NB4 (cell line): ENCODE measurements around the gene KIAA1958.
A peak's percentile ranks its signal among the peaks of the same experiment; 100 is the strongest.
"Not testable (repeated sequence)": the region's sequence is repeated elsewhere in the genome, so short reads cannot be mapped to it uniquely, and the experiment has no call there.

ENCODE experiments used
- DNase-seq: peaks from one replicate; pipeline ENCODE4 v3.0.0; 2010; ENCODE audit warnings: low read depth
- H3K4me3 ChIP-seq: one replicate; pipeline ENCODE4 v1.5.1; 2011; ENCODE audit warnings: mild to moderate bottlenecking, low read depth, low read length, moderate library complexity
- CTCF ChIP-seq: IDR thresholded peaks from one replicate; pipeline ENCODE4 v1.5.1; 2012; ENCODE audit warnings: low read depth, low read length
- MAX ChIP-seq: IDR thresholded peaks from 2 replicates; pipeline ENCODE4 v1.6.1; 2011; ENCODE audit warnings: low read depth, low read length
- MYC ChIP-seq: IDR thresholded peaks from 2 replicates; pipeline ENCODE4 v1.6.1; 2011; ENCODE audit warnings: low read depth, low read length
- POLR2A ChIP-seq: IDR thresholded peaks from 2 replicates; pipeline ENCODE4 v1.6.1; 2011; ENCODE audit warnings: mild to moderate bottlenecking; ENCODE audit not compliant: insufficient read length; ENCODE audit errors: extremely low read depth

KIAA1958 gene

GRCh38 chr9:112659906-112660305, 173.3 kb downstream of the KIAA1958 start:
- TF ChIP-seq MAX (no peak), MYC (no peak), POLR2A (no peak)
- no peak for DNase-seq
- H3K4me3 ChIP-seq, result no peak overlapping the region

GRCh38 chr9:112663681-112664080, 177.1 kb downstream of the KIAA1958 start:
- no peak for TF ChIP-seq MYC
- no peak for TF ChIP-seq POLR2A
- TF ChIP-seq MAX, result no peak
- no peak for TF ChIP-seq CTCF
- no peak for DNase-seq
- H3K4me3 ChIP-seq, result no peak overlapping the region

- TF ChIP-seq POLR2A (no peak), MAX (no peak), CTCF (no peak), MYC (no peak)
- H3K4me3 ChIP-seq, result no peak overlapping the region
- no peak for DNase-seq
Observed at GRCh38 chr9:112664531-112664930, 177.9 kb downstream of the KIAA1958 start.

- peak; percentile 12 for DNase-seq
- H3K4me3 ChIP-seq, result no peak overlapping the region
- TF ChIP-seq CTCF, result no peak
- TF ChIP-seq POLR2A, result no peak
Observed at GRCh38 chr9:112665347-112665746, 178.7 kb downstream of the KIAA1958 start.

GRCh38 chr9:112669326-112669725, 182.7 kb downstream of the KIAA1958 start:
- H3K4me3 ChIP-seq, result no peak overlapping the region
- DNase-seq, result no peak
- no peak for TF ChIP-seq CTCF
- no peak for TF ChIP-seq MYC
- TF ChIP-seq MAX, result no peak
- no peak for TF ChIP-seq POLR2A

- TF ChIP-seq CTCF (no peak), MAX (no peak), MYC (no peak), POLR2A (no peak)
- no peak overlapping the region for H3K4me3 ChIP-seq
- no peak for DNase-seq
Observed at GRCh38 chr9:112670991-112671625, 184.5 kb downstream of the KIAA1958 start.

GRCh38 chr9:112673221-112673620, 186.6 kb downstream of the KIAA1958 start:
- not testable (repeated sequence) for DNase-seq, H3K4me3 ChIP-seq
